GM18507 (cell line): ENCODE results near the gene IMMT.
A peak's percentile ranks its signal among the peaks of the same experiment; 100 is the strongest.

Source experiments
- DNase-seq: peaks from one replicate; pipeline ENCODE4 v3.0.0; 2011; ENCODE audit warnings: low read depth; ENCODE audit not compliant: insufficient read length; ENCODE audit errors: extremely low spot score
- FAIRE-seq: peaks from 2 replicates; lab custom pipeline; 2011; peaks lifted over from hg19 to GRCh38; lab: Jason Lieb, UNC

The IMMT gene

GRCh38 chr2:86157009-86157556 lies 38.2 kb downstream of the IMMT start:
- DNase-seq: no peak
- no peak for FAIRE-seq

- no peak for FAIRE-seq
- no peak for DNase-seq
These were observed 44.8 kb downstream of the IMMT start for GRCh38 chr2:86150502-86150901.

GRCh38 chr2:86147793-86148192 lies 47.5 kb downstream of the IMMT start:
- DNase-seq (no peak), FAIRE-seq (no peak)

GRCh38 chr2:86143926-86144685 lies 51.2 kb downstream of the IMMT start:
- no peak for DNase-seq
- FAIRE-seq: no peak

- FAIRE-seq: no peak
These were observed 52.0 kb downstream of the IMMT start for GRCh38 chr2:86143307-86143706.

GRCh38 chr2:86142436-86143257 lies 52.6 kb downstream of the IMMT start:
- FAIRE-seq (no peak), DNase-seq (no peak)

More at GRCh38 chr2:86143307-86143706, 52.0 kb downstream of the IMMT start:
- no peak for DNase-seq

- FAIRE-seq (no peak), DNase-seq (no peak)
These were observed 54.3 kb downstream of the IMMT start for GRCh38 chr2:86140969-86141392.

GRCh38 chr2:86139981-86140380 lies 55.3 kb downstream of the IMMT start:
- DNase-seq: no peak
- FAIRE-seq: no peak

GRCh38 chr2:86138736-86139625 lies 56.3 kb downstream of the IMMT start:
- FAIRE-seq (no peak), DNase-seq (no peak)

- FAIRE-seq (no peak), DNase-seq (no peak)
These were observed 59.1 kb downstream of the IMMT start for GRCh38 chr2:86136141-86136540.

GRCh38 chr2:86135653-86136052 lies 59.6 kb downstream of the IMMT start:
- FAIRE-seq (no peak), DNase-seq (no peak)

- FAIRE-seq: no peak
- no peak for DNase-seq
These were observed 60.6 kb downstream of the IMMT start for GRCh38 chr2:86134709-86135108.

GRCh38 chr2:86124683-86125082 lies 70.6 kb downstream of the IMMT start:
- FAIRE-seq: no peak
- DNase-seq: no peak

- DNase-seq (no peak), FAIRE-seq (no peak)
These were observed 71.8 kb downstream of the IMMT start for GRCh38 chr2:86123328-86123925.

GRCh38 chr2:86118130-86118529 lies 77.1 kb downstream of the IMMT start:
- FAIRE-seq: no peak
- DNase-seq: no peak

- DNase-seq (no peak), FAIRE-seq (peak; percentile 41)
These were observed 88.2 kb downstream of the IMMT start for GRCh38 chr2:86107031-86107430.

GRCh38 chr2:86105969-86106945 lies 89.0 kb downstream of the IMMT start, which contains the start of gene PTCD3:
Gene PTCD3 (plus strand): TSS chr2:86106235. CDS start chr2:86106248, 13 bp downstream.
- FAIRE-seq: peak; percentile 96
- DNase-seq: peak; percentile 75
